NCI-H510A (cell line): ENCODE measurements around the gene NME3.

Source experiments
- DNase-seq: peaks from one replicate; lab custom pipeline; 2025; lab: John Stamatoyannopoulos, UW

Gene NME3

DNA sequence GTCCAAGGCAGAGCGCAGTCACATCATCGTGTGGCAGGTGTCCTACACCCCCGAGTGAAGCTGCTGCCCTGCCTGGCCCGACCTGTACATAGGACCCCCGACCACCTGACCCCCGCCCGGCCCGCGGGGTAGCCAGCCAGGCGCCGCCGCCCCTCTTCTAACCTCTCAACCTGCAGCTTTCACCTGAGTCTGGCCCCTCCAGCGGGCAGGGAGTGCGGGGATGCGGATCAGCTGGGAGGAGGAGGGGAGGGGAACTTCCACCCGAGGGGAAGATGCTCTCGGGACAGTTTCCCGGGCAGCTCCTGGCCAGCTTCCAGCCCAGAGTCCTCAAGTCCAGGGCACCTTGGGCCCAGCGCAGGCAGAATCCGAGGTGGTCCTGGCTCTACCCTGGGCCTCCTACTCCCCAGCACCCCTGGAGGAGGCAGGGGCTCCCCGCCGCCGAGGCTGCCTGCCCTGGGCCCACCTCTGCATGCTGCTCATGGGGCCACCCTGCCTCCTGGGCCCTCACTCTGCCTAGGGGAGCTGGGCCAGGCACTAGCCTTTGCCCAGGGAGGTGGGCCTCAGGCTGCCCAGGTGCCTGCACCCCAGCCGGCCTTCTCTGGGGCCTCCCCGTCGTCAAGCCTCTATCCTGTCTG is 2.5 kb downstream of the NME3 start:
- DNase-seq: no peak

DNA sequence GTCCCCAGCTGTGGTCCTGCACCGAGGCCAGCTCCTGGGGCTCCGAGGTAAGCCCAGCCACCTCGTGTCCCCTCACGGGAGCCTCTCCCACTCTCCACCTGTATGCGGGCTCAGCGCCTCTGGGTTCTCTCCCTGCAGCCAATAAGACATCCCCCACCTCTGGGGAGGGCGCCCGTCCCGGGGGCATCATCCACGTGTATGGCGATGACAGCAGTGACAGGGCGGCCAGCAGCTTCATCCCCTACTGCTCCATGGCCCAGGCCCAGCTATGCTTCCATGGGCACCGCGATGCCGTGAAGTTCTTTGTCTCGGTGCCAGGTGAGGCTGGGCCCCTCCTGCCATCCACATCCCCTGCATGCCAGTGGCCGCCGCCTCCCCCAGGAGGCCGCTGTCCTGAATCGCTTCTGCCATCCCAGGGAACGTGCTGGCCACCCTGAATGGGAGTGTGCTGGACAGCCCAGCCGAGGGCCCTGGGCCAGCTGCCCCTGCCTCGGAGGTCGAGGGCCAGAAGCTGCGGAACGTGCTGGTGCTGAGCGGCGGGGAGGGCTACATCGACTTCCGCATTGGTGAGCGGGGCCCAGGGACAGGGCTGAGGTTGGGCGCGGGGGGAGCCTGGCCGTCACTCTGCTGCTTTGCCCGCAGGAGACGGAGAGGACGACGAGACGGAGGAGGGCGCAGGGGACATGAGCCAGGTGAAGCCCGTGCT is 3.1 kb downstream of the NME3 start:
- DNase-seq: no peak

DNA sequence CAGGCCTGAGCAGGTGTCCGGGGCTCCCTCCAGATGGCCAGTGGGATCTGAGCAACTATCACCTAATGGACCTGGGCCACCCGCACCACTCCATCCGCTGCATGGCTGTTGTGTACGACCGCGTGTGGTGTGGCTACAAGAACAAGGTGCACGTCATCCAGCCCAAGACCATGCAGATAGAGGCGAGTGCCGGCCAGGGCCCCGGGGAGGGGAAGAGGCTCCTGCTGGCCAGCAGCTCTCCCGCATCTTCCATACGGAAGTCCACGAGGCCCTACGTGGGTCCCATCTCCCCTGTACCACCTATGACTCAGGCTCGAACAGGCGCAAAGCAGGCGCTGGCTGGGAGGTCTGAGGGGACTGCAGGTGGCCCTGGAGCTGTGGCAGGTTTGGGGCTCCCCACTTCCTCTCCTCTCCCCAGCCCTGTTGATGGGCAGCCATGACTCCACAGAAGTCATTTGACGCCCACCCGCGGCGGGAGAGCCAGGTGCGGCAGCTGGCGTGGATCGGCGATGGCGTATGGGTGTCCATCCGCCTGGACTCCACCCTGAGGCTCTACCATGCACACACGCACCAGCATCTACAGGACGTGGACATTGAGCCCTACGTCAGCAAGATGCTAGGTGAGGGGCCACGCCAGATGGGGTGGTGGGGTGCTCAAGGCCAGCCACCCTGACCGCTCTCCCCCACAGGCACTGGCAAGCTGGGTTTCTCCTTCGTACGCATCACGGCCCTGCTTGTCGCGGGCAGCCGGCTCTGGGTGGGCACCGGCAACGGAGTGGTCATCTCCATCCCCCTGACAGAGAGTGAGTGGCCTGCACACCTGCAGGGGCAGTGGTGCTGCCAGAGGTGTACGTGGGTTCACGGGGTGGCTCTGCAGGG is 4.0 kb downstream of the NME3 start:
- no peak for DNase-seq

DNA sequence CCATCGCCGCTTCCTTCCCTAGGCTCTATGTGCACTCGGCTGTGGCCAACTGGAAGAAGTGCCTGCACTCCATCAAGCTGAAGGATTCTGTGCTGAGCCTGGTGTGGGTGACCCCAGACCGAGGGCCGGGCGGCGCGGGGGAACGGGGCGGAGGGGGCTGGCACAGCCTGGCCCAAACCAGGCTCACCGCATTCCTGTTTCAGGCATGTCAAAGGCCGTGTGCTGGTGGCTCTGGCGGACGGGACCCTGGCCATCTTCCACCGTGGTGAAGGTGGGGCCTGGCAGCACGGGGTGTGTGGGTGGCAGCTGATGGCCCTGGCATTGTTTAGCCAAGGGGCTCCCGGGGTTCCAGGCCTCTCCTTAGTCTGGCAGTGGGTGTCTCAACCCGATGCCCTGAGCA is 4.6 kb downstream of the NME3 start:
- no peak for DNase-seq

DNA sequence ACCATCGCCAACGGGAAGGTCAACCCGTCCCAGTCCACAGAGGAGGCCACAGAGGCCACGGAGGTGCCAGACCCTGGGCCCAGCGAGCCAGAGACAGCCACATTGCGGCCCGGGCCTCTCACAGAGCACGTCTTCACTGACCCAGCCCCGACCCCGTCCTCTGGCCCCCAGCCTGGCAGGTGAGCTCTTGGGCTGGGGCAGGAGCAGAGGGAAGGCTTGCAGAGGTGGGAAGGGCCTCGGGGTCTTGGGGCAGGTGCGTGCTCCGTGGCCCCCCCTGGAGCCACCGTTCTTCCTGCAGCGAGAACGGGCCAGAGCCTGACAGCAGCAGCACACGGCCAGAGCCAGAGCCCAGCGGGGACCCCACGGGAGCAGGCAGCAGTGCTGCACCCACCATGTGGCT is 5.1 kb downstream of the NME3 start:
- DNase-seq: no peak

DNA sequence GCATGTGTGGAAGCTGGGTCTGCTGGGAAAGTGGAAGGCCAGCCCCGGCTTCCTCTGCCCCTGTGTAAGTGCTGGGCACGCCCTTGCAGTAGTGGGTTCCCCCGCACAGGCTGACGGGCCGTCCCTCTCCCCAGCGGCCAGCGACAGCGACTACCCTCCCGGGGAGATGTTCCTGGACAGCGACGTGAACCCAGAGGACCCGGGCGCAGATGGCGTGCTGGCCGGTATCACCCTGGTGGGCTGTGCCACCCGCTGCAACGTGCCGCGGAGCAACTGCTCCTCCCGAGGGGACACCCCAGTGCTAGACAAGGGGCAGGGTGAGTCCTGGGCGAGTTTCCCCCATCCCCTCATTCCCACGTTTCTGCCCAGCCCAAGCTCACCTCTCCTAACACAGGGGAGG is 5.5 kb downstream of the NME3 start:
- DNase-seq: no peak

DNA sequence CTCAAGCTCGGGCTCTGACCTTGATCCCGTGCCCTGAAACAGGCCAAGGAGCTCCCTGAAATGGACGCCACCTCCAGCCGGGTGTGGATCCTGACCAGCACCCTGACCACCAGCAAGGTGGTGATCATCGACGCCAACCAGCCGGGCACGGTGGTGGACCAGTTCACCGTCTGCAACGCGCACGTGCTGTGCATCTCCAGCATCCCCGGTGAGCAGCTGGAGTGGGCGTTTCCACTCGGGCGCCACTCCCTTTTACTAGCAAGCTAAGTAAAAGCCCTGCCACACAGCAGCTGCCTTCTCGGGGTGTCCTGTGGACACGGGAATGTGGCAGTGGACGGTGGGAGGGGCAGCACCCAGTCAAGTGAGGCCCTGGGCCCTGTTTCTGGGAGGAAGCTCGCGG is 6.4 kb downstream of the NME3 start:
- DNase-seq: no peak

DNA sequence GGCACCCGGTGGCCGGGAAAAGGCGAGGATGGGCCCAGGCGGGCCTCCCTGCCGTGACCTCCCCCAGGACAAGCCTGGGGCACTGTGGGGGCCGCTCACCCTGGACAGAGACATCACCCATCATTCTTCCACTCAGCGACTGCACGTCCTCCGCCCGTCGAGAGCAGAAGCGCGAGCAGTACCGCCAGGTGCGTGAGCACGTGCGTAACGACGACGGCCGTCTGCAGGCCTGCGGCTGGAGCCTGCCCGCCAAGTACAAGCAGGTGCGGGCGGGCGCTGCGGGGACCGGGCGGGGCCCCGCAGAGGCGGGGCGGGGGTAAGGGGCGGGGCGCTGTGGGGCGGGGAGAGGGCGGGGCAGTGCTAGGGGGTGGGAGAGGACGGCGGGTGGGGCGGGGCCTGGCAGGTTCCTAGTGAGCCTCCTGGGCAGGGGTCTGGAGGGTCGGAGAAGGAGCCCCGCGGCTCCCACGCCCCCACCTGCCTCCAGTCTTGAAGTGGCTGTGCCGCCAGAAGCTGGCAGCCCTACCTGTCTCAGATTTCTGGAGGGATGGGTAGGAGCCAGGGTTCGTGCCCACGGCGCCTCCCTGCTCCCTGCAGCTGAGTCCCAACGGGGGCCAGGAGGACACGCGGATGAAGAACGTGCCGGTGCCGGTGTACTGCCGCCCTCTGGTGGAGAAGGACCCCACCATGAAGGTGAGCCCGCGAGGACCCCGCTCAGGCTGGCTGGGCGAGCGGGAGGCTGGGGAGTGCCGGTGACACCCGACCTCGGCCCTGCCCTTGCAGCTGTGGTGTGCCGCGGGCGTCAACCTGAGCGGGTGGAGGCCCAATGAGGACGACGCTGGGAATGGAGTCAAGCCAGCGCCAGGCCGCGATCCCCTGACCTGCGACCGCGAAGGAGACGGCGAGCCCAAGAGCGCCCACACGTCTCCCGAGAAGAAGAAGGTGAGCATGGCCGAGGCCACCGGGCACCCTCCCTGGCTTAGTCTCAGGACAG is 7.5 kb downstream of the NME3 start:
- no peak for DNase-seq

DNA sequence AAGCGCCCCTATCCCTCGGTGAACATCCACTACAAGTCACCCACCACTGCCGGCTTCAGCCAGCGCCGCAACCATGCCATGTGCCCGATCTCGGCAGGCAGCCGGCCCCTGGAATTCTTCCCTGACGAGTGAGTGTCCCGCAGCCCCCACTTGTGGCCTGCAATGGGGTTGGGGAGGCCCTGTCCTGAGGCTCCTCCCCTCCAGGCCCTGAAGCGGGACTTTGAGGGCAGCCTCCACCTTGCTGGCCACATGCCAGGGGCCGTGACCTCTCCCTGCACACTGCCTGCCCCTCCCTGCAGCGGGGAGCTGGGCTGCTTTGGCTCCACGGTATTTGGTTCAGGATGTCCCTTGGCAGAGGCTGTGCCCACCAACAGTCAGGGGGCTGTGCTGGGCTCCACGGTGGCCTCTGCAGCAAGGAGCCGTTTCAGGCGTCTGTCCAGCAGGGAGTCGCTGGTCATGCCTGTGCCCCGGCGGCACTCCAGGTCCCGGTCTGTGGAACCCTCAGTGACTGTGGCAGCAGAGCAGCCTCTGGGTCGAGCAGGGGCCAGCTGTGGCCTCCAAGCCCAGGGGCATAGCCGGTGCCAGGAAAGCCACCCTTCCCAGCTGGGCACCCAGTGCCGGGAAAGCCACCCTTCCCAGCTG is 8.3 kb downstream of the NME3 start:
- no peak for DNase-seq

DNA sequence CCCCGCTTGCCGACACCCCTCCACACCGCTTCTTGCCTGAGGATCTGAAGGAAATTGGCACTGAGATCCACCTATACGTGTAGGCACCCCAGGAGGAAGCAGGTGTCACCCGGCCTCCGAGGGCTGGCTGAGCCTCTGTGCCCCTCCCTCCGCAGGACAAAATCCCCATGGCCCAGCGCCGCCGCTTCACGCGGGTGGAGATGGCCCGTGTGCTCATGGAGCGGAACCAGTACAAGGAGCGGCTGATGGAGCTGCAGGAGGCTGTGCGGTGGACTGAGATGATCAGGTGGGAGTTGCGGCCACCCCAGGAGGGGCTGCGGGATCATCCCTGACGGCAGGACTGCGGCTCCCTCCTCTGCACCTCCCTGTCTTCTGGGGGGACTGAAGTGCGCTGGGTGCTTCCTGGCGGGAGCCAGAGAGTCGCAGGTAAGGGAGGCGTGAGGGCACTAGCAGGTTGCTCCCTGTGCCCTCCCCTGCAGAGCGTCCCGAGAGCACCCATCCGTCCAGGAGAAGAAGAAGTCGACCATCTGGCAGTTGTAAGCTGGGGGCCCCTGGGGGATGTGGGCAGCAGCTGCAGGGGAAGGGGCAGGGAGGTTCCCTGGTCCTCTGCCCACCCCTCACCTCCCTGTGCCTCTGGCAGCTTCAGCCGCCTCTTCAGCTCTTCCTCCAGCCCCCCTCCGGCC is 9.0 kb downstream of the NME3 start:
- no peak for DNase-seq

DNA sequence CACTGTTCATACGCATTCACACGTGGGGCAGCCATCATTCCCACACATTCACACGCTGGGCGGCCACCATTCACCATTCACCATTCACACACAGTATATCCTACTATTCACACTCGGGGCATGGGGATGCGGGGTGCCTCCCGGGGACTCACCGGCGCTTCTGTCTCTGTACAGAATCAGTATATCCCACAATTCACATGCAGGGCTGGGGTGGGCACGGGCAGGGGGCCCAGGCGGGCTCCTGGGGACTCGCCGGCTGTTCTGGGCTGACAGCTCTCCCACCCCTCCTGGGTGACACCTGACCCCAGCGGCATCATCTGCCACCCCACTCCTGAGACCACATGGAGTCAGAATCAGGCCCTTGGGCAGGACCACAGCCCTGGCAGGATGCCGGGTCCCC is 9.6 kb downstream of the NME3 start:
- no peak for DNase-seq

DNA sequence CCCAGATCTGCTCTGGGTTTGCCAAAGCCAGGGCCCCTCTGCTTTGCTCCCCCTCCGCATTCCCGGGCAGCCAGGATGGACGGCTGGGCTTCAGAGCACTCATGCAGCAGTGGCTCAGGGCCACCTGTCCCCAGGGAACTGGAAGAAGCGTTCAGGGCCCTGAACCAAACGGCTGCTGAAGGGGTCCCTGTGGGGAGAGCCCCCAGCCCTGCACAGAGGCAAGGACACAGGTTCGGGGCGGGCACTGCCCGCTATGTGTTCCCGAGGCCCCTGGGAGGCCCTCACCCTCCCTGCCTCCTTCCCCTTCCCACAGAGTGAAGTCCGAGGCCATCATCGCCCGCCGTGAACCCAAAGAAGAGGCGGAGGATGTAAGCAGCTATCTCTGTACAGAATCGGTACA is 10.4 kb downstream of the NME3 start:
- no peak for DNase-seq

DNA sequence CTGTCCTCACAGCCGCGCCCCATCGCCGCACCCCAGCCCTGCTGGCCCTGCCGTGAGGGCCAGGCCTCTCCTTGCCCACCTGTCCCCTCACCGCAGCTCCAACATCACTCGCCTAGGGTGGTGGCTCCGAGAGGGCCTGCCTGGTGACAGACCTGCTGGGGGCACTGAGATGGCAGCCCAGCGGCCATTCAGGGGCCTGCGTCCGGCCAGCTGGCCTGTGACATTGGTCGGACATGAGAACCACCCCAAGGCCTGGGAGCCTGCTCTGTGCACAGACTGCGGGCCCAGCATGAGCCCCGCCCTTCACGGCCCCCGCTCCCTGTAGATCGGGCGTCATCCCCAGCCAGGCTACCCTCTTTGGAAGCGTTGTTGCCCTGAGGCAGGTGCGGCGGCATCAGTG is 11.8 kb downstream of the NME3 start:
- DNase-seq: no peak

DNA sequence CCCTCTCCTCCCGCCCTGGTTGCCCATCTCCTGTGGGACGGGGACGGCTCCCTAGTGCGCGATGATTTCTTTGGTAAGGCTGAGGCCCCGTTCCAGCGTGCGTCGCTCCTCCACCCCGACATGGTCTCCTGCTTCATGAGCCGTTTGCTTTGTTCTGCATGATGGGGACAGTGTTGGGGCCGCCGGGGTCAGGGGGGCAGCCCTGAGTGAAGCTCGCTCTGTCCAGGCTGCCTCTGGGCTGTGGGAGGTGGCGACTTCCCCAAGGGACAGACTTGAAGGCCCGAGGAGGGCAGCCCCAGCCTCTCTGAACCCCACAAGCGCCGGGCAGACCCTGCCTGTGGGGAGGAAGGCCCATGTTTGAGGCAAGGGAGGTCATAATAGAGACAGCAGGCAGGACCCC is 12.4 kb downstream of the NME3 start:
- DNase-seq: no peak

DNA sequence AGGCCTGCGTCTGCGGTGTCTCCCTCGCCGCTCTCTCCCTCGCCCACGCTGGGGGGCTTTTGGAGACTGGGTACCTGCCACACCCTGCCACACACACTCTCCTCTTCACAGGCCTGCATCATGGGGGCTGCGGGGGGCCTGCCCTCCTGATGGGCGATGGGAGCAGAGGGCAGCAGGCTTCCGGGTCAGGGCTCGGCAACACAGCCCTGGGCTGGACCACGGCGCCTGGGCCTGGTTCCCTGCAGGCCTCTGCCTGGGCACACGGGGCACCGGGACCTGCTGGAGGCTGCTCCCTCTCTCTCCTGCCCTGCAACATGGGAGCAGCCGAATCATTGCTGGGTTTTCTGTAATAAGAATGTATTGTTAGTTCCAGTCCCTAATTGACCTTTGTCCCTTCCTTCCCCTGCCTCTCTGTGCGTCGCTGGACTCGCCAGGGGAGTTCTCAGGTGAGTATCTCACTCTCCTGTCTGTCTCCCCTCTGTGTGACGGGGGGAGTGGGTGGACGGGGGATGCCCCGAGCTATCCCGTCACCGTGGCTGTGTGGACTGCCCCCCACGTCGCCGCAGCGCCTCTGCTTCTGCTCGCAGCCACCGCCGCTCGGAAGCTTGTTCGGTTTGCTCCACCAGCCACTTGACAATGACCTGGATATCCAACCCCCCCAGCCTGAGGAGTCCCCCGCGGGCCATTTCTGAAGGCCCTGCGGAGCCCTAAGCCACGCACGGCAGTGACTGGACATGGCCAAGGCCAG is 13.5 kb downstream of the NME3 start:
- no peak for DNase-seq

DNA sequence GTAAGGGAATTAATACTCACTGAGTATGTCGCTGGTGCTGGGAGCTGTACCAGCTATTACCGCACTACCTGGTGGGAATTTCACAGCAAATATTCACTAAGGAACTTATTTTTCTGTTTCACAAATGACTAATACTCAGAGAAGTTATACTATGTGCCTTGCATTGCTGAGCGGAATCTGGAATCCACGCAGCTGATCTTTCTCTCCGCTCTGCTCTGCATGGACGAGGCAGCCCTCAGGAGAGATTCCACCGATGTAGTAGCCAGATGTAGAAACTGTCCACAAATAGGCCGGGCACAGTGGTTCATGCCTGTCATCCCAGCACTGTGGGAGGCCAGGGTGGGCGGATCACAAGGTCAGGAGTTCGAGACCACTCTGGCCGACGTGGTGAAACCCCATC is 17.1 kb downstream of the NME3 start:
- DNase-seq: no peak

DNA sequence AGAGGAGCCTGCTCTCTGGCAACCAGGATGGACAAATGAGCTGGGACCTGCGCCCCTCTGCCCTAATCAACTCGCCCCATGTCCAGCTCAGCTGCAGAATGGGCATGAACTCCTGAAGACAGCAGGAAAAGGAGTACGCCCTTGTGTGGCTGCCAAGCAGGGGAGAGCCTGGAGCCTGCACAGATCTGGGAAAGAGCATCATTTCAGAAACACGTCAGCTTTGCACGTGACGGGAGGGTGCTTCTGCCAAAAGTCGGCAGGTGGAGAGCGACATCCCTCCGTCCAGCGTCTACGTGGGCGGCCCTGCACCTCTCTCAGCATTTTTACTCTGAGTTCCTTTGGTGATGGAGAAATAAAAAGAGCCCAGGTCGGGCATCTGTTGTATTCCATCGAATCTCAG is 18.5 kb downstream of the NME3 start:
- DNase-seq: no peak

DNA sequence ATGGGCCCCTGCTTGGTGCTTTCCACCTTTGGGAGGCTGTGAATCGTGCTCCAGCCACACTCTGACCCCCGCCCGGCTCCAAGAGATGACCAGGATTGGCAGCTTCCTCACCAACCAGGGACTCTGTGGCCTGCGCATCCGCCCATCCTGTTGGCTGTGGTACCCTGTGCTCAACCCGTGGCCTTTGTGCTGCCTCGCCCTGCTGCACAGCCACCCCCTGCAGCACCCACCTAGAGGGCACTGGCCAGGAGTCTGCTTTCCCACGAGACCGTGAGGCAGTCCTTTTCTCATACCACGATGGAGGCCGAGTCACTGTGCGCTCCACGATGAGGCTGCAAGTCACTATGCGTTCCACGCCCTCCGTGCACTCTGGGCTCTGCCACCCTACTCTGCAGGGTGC is 19.4 kb downstream of the NME3 start:
- DNase-seq: no peak

DNA sequence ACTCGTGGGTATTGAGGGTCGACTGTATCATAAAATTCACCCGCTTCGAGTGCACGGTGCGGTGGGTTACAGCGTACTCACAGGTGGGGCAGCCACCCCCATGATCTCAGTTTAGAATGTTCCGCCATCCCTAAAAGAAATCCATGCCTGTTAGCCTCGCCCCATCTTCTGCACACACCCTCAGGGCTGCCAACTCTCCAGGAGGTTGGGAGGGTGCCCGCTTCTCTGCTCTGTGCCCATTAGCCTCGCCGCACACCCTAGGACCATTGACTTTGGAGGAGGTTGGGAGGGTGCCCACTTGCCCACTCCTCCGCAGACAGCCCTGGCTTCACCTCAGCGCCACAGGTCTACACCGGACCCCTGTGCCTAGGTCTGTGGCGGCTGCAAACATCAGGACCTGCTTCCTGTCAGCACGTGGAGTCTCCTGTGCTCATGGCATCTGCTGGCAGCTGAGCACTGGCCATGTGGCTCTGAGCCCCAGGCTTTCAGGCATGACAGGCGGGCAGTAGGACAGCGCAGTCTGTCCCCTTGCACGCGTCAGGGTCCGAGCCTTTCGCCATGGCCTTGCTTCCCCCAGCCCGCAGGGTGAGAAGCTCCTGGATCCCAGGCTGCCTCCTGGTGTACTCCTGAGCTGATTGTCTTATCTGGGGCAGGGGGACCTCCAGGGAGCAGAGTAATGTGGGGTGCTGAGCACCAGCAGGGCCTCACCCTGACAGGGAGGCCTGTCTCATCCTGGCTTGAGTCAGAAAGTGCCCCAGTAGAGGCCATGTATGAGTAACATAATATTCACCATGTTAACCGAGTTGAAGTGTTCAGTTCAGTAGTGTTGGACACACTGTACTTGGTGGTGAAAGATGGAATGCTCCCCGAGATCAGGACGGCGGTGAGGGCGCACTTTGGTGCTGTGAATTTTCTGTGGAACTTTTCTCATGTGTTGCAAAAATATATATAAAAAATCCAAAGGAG is 21.9 kb downstream of the NME3 start:
- DNase-seq: no peak
